ENCODE data around the gene SNCA.

SNCA gene

GRCh38 chr4:89752932-89753598, 83.9 kb downstream of the SNCA start:
- DNase-seq: no peak

GRCh38 chr4:89751416-89751815, 85.5 kb downstream of the SNCA start:
- no peak for DNase-seq

GRCh38 chr4:89746377-89746776, 90.6 kb downstream of the SNCA start:
- no peak for DNase-seq

- DNase-seq: no peak
Observed at GRCh38 chr4:89745708-89746107, 91.3 kb downstream of the SNCA start.

- DNase-seq: no peak
Observed at GRCh38 chr4:89744914-89745313, 92.0 kb downstream of the SNCA start.

- no peak for DNase-seq
Observed at GRCh38 chr4:89741768-89742167, 95.2 kb downstream of the SNCA start.

- no peak for DNase-seq
Observed at GRCh38 chr4:89739311-89739988, 97.5 kb downstream of the SNCA start.

- DNase-seq: no peak
Observed at GRCh38 chr4:89737888-89738287, 99.1 kb downstream of the SNCA start.

- no peak for DNase-seq
Observed at GRCh38 chr4:89733946-89734345, 103.0 kb downstream of the SNCA start.

- DNase-seq: no peak
Observed at GRCh38 chr4:89727238-89727637, 109.7 kb downstream of the SNCA start.

GRCh38 chr4:89725268-89725667, 111.7 kb downstream of the SNCA start:
- DNase-seq: no peak

GRCh38 chr4:89724716-89725115, 112.2 kb downstream of the SNCA start:
- no peak for DNase-seq

- no peak for DNase-seq
Observed at GRCh38 chr4:89723096-89723495, 113.9 kb downstream of the SNCA start.

GRCh38 chr4:89722517-89722916, 114.4 kb downstream of the SNCA start:
- no peak for DNase-seq

- DNase-seq: peak; percentile 12
Observed at GRCh38 chr4:89720981-89721380, 116.0 kb downstream of the SNCA start.

- no peak for DNase-seq
Observed at GRCh38 chr4:89719536-89720090, 117.3 kb downstream of the SNCA start.

GRCh38 chr4:89716893-89717292, 120.1 kb downstream of the SNCA start:
- no peak for DNase-seq

- no peak for DNase-seq
Observed at GRCh38 chr4:89715631-89716030, 121.3 kb downstream of the SNCA start.

- no peak for DNase-seq
Observed at GRCh38 chr4:89712827-89713226, 124.1 kb downstream of the SNCA start.

- DNase-seq: no peak
Observed at GRCh38 chr4:89712141-89712540, 124.8 kb downstream of the SNCA start.

- no peak for DNase-seq
Observed at GRCh38 chr4:89708903-89709421, 128.0 kb downstream of the SNCA start.

GRCh38 chr4:89707467-89707866, 129.5 kb downstream of the SNCA start:
- no peak for DNase-seq

GRCh38 chr4:89704651-89705395, 132.1 kb downstream of the SNCA start:
- no peak for DNase-seq
